ENCODE measurements around the gene CAPN9. TPM values are rescaled to one million over a fixed set of nuclear protein-coding genes. Genes with fewer than 3 reads are reported as not detected.

Gene CAPN9
- total RNA-seq, 1 donor from 2014 or later: not detected

DNA sequence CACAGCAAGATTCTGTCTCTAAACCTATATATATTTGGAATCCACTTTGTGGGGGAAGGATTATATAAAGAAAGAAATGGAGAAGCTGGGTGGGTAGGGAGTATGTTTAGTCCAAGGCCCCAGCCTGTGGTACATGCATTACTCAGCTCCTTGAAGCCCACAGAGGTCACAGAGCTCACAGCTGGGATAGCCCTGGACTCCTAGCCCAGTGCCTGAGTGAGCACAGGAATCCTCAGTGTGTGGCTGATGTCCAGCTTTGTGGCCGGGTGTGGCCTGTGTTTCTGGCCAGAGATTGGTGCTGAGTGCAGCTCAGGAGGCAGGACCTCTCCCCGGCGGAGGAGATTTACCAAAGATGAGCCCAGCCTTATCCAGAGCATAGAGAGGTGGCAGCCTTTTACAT, 7.6 kb downstream of the CAPN9 start:
- Mint-ChIP-seq H3K4me1 (ENCODE audit: unreplicated experiment) (peaks cover 26% of the 10 kb centered on the region), H3K27me3 (ENCODE audit: unreplicated experiment) (peaks cover 7% of the 10 kb centered on the region), H3K27ac (ENCODE audit: unreplicated experiment) (no peak overlapping the region), H3K36me3 (ENCODE audit: unreplicated experiment) (peaks cover 2% of the 10 kb centered on the region), H3K4me3 (ENCODE audit: unreplicated experiment) (no peak overlapping the region), H3K9me3 (ENCODE audit: unreplicated experiment) (no peaks in the 10 kb centered on the region)
- TF ChIP-seq, protein P1, sequence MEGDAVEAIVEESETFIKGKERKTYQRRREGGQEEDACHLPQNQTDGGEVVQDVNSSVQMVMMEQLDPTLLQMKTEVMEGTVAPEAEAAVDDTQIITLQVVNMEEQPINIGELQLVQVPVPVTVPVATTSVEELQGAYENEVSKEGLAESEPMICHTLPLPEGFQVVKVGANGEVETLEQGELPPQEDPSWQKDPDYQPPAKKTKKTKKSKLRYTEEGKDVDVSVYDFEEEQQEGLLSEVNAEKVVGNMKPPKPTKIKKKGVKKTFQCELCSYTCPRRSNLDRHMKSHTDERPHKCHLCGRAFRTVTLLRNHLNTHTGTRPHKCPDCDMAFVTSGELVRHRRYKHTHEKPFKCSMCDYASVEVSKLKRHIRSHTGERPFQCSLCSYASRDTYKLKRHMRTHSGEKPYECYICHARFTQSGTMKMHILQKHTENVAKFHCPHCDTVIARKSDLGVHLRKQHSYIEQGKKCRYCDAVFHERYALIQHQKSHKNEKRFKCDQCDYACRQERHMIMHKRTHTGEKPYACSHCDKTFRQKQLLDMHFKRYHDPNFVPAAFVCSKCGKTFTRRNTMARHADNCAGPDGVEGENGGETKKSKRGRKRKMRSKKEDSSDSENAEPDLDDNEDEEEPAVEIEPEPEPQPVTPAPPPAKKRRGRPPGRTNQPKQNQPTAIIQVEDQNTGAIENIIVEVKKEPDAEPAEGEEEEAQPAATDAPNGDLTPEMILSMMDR (IDR thresholded peaks at IDR 0.05): no peak
- DNase-seq (ENCODE audit: extremely low spot score, unreplicated experiment): no peak

DNA sequence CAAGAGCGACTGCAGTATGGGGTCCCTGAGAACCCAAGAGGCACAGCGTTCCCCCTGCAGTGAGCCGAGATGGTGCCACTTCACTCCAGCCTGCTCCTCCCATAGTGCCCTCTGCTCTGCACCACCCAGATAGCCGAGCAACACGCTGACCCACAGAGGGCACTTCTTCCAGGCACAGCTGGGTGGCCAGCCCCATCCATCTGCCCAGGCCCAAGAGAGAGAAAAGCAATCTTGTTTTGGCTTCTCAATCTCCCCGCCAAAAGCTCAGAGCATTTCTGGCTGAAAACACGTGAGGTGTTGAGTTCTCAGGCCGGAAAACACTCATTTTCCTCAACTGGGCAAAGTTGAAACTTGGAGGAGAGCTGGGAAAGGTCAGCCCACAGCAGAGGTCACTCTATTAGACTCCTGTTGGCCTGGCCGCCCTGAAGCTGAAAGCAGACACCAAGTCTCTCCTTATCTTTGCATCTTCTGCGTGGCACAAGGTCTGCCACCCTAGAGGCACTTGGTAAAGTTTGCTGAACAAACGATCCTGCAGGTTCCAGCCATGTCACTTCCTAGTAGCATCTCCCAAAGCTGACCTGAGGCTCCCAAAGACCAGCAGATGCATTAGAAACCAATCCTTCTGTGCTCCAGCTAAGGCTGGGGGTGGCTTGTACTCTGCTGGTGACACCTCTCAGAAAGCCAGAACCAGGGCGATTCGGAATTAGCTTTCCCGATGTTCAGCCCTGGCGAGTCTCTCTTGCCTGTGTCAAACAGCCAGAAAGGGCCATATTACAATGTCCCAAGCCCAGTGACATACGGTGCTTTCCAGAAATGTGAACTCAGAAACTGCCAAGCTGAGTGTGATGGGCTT, 10.9 kb downstream of the CAPN9 start:
- TF ChIP-seq, protein P1 (IDR thresholded peaks at IDR 0.05): no peak

DNA sequence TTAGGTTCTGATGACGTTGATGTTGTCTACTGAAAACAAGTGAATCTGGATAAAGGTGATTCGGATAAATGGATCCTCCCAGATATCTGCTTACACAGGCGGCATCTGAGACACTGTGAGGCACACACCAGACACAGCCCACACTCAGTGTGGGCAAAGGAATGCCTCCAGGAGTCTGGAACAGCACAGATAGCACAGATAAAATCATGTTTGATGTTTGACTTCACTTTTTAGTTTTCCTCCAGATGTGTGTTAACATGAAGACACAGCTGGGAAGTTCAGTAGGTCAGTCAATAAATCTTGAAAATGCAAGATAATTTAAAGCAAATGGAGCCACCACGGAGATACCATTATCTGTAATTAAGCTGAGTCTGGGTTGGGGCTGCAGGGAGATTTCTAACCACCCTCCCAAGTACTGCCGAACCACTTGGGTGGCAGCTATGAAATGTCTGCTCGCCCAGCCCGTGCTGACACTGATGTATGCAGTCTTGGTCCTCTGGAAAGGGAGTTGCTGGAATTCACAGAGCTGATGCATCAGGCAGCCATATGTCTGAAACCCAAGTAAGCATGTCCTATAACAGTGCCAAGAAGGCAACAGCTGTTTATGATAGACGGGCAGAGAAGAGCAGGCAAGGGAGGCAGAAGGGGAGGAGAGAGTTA, 11.7 kb downstream of the CAPN9 start:
- Mint-ChIP-seq H3K4me3 (ENCODE audit: unreplicated experiment) (no peak overlapping the region), H3K27me3 (ENCODE audit: unreplicated experiment) (peaks cover 16% of the 10 kb centered on the region), H3K27ac (ENCODE audit: unreplicated experiment) (no peak overlapping the region)

More for the DNA sequence above, 10.9 kb downstream of the CAPN9 start:
- H3K9me3 Mint-ChIP-seq (ENCODE audit: unreplicated experiment): no peaks in the 10 kb centered on the region
- H3K4me1 Mint-ChIP-seq (ENCODE audit: unreplicated experiment): peaks cover 9% of the 10 kb centered on the region
- H3K27me3 Mint-ChIP-seq (ENCODE audit: unreplicated experiment): peaks cover 16% of the 10 kb centered on the region
- DNase-seq (ENCODE audit: extremely low spot score, unreplicated experiment): no peak
- peaks cover 2% of the 10 kb centered on the region for H3K36me3 Mint-ChIP-seq (ENCODE audit: unreplicated experiment)
- no peak overlapping the region for H3K27ac Mint-ChIP-seq (ENCODE audit: unreplicated experiment)
- no peak overlapping the region for H3K4me3 Mint-ChIP-seq (ENCODE audit: unreplicated experiment)

DNA sequence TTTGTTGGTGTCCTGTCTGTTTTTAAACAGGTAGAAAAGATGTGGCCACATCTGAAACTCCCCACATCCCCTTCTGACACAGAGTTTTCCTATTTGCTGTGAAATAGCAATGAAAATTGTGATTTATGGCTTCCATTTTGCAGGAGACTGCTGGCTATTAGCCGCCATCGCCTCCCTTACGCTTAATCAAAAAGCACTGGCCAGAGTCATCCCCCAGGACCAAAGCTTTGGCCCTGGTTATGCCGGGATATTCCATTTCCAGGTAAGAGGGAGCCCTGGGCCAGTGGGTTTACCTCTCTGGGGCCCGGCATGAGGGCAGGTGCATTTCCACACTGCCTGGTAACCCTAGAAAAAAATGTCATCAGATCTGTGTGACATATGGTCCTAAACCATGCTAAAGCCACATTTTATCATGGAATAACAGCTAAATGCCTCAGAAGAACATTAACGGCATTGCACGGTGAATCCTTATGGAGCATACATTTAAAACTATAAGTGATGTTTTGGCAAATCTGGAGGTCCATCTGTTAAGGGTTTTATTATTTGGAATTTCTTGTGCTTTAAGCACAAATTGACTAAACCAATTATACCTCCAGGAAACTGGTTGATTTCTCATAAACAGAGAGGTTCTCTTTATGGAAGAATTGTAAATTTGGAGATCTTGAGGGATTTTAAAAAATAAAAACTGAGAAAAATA, 12.3 kb downstream of the CAPN9 start:
- H3K9me3 Mint-ChIP-seq (ENCODE audit: unreplicated experiment): peaks cover 6% of the 10 kb centered on the region
- H3K36me3 Mint-ChIP-seq (ENCODE audit: unreplicated experiment): peaks cover 2% of the 10 kb centered on the region
- peaks cover 16% of the 10 kb centered on the region for H3K27me3 Mint-ChIP-seq (ENCODE audit: unreplicated experiment)
- TF ChIP-seq, protein P1 (IDR thresholded peaks at IDR 0.05): no peak
- H3K4me1 Mint-ChIP-seq (ENCODE audit: unreplicated experiment): peaks cover 4% of the 10 kb centered on the region
- no peak for DNase-seq (ENCODE audit: extremely low spot score, unreplicated experiment)
- no peak overlapping the region for H3K4me3 Mint-ChIP-seq (ENCODE audit: unreplicated experiment)
- H3K27ac Mint-ChIP-seq (ENCODE audit: unreplicated experiment): no peak overlapping the region

More for the DNA sequence above, 11.7 kb downstream of the CAPN9 start:
- Mint-ChIP-seq H3K9me3 (ENCODE audit: unreplicated experiment) (no peaks in the 10 kb centered on the region), H3K36me3 (ENCODE audit: unreplicated experiment) (peaks cover 2% of the 10 kb centered on the region), H3K4me1 (ENCODE audit: unreplicated experiment) (peaks cover 5% of the 10 kb centered on the region)
- DNase-seq (ENCODE audit: extremely low spot score, unreplicated experiment): no peak
- TF ChIP-seq, protein P1 (IDR thresholded peaks at IDR 0.05): no peak

Data from osteocyte (in vitro differentiated cells).